HG02678 (cell line): Measurements from ENCODE around the gene AIPL1.

Source experiments
- ATAC-seq: cut with Tn5 transposase; IDR thresholded peaks from one replicate; pipeline ENCODE4 v1.9.1; 2021; ENCODE audit warnings: mild to moderate bottlenecking, moderate library complexity; ENCODE audit not compliant: unreplicated experiment

AIPL1 gene

GRCh38 chr17:6374761-6375312 is 60.1 kb downstream of the AIPL1 start:
- ATAC-seq = no peak

GRCh38 chr17:6374271-6374691 is 60.6 kb downstream of the AIPL1 start:
- no peak for ATAC-seq
